HFFc6 (cell line): ENCODE data around the gene FTCD. TPM values are rescaled to one million over a fixed set of nuclear protein-coding genes. Genes with fewer than 3 reads are reported as not detected.
A peak's percentile ranks its signal among the peaks of the same experiment; 100 is the strongest.

Source experiments
- DNase-seq: peaks from one replicate; pipeline ENCODE4 v3.0.0-alpha.2; 2018
- H3K27ac Mint-ChIP-seq: 2 replicates; pipeline ENCODE4 v1.8.0; 2020; ENCODE audit warnings: mild to moderate bottlenecking, mixed read lengths
- H3K27me3 Mint-ChIP-seq: 2 replicates; pipeline ENCODE4 v1.8.0; 2021; ENCODE audit warnings: mild to moderate bottlenecking, moderate library complexity, mixed read lengths; ENCODE audit not compliant: insufficient read depth
- H3K36me3 Mint-ChIP-seq: 2 replicates; pipeline ENCODE4 v1.8.0; 2021; ENCODE audit warnings: low read depth, mixed read lengths
- H3K4me1 Mint-ChIP-seq: 2 replicates; pipeline ENCODE4 v1.8.0; 2020; ENCODE audit warnings: low read depth, mixed read lengths
- H3K4me3 Mint-ChIP-seq: 2 replicates; pipeline ENCODE4 v1.8.0; 2020; ENCODE audit warnings: mild to moderate bottlenecking, moderate library complexity, mixed read lengths
- H3K9me3 Mint-ChIP-seq: 2 replicates; pipeline ENCODE4 v1.8.0; 2020; ENCODE audit warnings: mild to moderate bottlenecking, mixed read lengths
- CTCF ChIP-seq: fragments of 200-600 bp; sonication (generic); IDR thresholded peaks from 2 replicates; pipeline ENCODE4 v1.5.0; 2021; ENCODE audit warnings: antibody characterized with exemption, mild to moderate bottlenecking
- total RNA-seq, 6 experiments: library from RNA; stranded (reverse); fragmentation: NEBNext Ultra II Directional; extraction: Animal tissue kit (Norgen Biotek cat#: 25700); gene quantifications; 2 replicates in 1 of 6; 3 replicates in 5 of 6; pipeline ENCODE4 v1.2.3, GENCODE V29; 2021

FTCD gene
- total RNA-seq, 6 experiments from 2014 or later: 0.12 to 1.2 (median 0.17) TPM; not detected in 1

DNA sequence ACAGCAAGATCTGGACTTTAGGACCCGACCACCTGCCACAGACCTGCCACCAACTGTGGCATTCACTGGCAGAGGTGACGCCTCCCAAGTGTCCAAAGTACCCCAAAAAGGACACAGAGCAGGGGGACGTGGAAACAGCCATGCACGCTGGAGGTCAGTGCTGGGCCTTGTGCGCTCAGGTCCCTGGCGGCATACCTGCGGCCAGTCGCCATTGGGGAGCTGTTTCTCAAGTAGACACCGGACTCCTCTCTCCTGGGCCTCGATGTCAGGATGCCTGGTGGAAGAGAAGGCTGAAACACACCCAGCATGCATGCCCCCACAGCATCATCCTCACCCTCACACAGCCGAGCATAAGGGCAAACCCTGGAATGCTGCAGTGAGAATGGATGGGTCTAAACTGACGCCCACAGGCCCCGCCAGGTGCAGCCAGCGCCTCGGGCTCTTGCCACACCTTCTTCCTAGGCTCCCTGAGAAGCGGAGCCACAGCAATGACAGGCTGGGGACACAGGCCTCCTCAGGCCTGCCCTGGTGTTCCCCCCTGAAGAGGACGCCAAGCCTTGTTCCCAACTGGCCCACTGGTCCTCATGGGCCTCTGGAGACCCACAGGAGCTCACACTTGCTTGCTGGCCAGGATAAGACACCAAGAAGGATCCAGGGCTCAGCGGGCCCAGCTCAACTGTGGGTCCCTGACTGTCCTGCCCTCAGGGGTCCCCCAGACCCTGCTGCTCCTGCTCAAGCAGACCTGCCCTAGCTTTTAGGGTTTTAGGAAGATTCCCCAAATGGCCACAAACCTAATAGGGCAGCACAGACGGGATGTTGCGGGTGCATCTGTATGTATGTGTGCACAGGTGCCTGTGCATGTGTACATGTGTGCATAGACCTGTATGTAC, 36.6 kb upstream of the FTCD start:
- Mint-ChIP-seq H3K27me3 (peaks cover 2% of the 10 kb centered on the region), H3K36me3 (peaks cover 27% of the 10 kb centered on the region), H3K4me1 (peaks cover 33% of the 10 kb centered on the region), H3K27ac (peak overlapping the region; percentile 42; the same call in 1 of the 2 replicates), H3K9me3 (no peaks in the 10 kb centered on the region), H3K4me3 (no peak overlapping the region)
- no peak for TF ChIP-seq CTCF
- no peak for DNase-seq

- TF ChIP-seq CTCF: no peak
- H3K36me3 Mint-ChIP-seq: peaks cover 27% of the 10 kb centered on the region
- no peaks in the 10 kb centered on the region for H3K9me3 Mint-ChIP-seq
- H3K27me3 Mint-ChIP-seq: peaks cover 2% of the 10 kb centered on the region
- peaks cover 33% of the 10 kb centered on the region for H3K4me1 Mint-ChIP-seq
- DNase-seq: peak; percentile 81
- H3K27ac Mint-ChIP-seq: peak overlapping the region; percentile 42
- no peak overlapping the region for H3K4me3 Mint-ChIP-seq
Measured at GRCh38 chr21:46191257-46191685, 35.9 kb upstream of the FTCD start.

DNA sequence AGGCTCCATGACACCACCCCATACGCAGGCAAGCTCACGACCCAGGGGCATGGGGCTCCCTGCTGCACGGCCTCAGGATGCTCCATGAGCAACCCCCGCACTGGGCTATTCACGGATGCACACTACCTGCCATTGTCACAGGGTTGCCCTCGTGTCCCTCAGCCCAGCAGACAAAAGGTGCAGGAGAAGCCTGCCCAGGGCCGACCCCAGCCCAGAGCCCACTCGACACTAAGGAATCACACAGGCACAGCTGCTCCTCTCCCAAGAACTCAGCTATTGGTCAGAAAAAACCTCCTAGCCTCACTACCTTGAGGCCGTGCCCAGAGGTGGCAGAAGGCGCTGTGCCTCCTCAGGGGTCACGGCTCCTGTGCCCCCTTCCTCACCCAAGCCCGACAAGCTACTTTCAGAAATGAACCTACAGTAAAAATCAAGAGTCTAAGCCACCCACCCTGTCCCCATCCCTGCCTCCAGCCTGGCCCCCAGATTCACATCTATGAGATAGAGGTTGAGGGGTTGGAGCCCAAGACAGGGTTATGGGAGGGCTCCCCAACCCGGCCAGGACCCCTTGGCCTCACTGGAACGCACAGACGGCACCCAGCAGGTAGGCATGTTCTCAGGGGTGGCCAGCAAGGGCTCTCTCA, 35.2 kb upstream of the FTCD start:
- Mint-ChIP-seq H3K36me3 (peaks cover 27% of the 10 kb centered on the region), H3K27ac (0 out of 2 replicates have a peak overlapping the region, but pooled peaks have one; percentile 43), H3K9me3 (no peaks in the 10 kb centered on the region), H3K27me3 (peaks cover 2% of the 10 kb centered on the region), H3K4me3 (no peak overlapping the region), H3K4me1 (peaks cover 33% of the 10 kb centered on the region)
- no peak for DNase-seq
- no peak for TF ChIP-seq CTCF

DNA sequence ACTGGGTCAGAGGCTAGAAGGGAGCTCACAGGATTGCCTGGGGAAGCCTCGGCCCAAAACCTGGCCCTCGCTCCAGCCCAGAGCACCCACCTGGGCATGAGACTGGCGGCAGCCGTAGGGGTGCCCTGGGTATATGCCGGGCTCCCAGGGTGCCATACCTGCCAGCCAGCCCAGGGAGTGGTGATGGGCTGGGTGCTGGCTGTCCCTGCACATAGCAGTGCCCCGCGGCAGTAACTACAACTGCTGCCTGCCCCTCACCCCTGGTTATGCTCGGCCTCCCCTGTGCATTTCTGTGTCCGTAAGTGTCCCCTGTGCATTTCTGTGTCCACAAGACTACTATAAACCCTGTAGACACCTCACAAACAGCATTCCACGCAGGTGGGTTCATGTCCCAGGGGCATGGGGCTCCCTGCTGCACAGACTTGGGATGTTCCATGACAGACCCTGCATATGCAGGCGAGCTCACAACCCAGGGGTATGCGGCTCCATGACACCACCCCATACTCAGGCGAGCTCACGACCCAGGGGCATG, 34.6 kb upstream of the FTCD start:
- no peaks in the 10 kb centered on the region for H3K9me3 Mint-ChIP-seq
- peaks cover 38% of the 10 kb centered on the region for H3K4me1 Mint-ChIP-seq
- H3K4me3 Mint-ChIP-seq: no peak overlapping the region
- H3K36me3 Mint-ChIP-seq: peaks cover 22% of the 10 kb centered on the region
- no peak overlapping the region for H3K27ac Mint-ChIP-seq
- TF ChIP-seq CTCF: no peak
- H3K27me3 Mint-ChIP-seq: peaks cover 2% of the 10 kb centered on the region
- no peak for DNase-seq

GRCh38 chr21:46189213-46189958, 34.0 kb upstream of the FTCD start:
- Mint-ChIP-seq H3K9me3 (no peaks in the 10 kb centered on the region), H3K4me3 (peak overlapping the region; percentile 50), H3K4me1 (peaks cover 41% of the 10 kb centered on the region), H3K36me3 (peaks cover 20% of the 10 kb centered on the region), H3K27ac (peak overlapping the region; percentile 72), H3K27me3 (peaks cover 2% of the 10 kb centered on the region)
- peak; percentile 39 for DNase-seq
- no peak for TF ChIP-seq CTCF
